Measurements from ENCODE around the gene ADAMTS2. TPM values are rescaled to one million over a fixed set of nuclear protein-coding genes. Genes with fewer than 3 reads are reported as not detected.

ADAMTS2 gene
- total and polyA plus RNA-seq, 2 of the 8 experiments (the other 6 are each of a cell fraction or from before 2014, with no cell fraction given) = 6.6 to 7.3 TPM

DNA sequence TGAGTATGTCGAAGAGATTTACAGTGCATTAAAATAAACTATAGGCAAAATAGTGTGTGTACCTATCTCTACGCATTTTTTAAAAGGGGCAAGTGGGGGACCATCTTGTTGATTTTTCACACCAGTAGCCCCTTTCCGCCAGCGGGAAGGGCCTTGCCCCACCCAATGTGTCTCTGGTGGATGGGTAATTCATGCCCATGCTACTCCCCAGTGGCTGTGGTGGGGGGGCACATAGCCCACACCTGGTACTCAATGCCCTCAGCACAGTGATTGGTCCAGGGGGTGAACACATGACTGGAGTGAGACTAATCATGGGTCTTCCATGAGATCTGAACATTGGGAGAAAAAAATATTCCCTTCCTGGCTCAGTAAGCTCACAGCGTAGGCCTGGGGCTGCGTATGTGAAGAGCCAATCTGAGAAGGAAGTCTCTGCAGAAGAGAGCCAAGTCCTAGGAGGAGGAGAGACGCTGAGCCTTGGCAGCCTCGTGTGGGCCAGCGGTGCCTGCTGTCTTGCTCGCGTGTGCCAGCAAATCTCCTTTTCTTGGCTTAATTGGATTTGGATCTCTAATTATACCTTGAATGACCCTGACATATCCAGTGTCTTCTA, 103.4 kb downstream of the ADAMTS2 start:
- no peak overlapping the region for H2BK12ac ChIP-seq (ENCODE audit: low read depth, low read length)
- no peak for DNase-seq (ENCODE audit: low read depth in 1 of 2, low spot score in 2 of 2)
- no peak overlapping the region for H3K14ac ChIP-seq (ENCODE audit: insufficient read length)
- no peaks in the 10 kb centered on the region; a peak in 1 of 8 replicates for H3K36me3 ChIP-seq (ENCODE audit: control insufficient read depth in 2 of 4, insufficient read depth in 4 of 4, low read length in 3 of 4)
- 96% methylated on average over 11 of the region's 11 CpGs; no CpG with 5 or more reads in 1 of the 2 experiments for WGBS, 2 experiments (ENCODE audit: extremely low coverage in 1 of 2, insufficient coverage in 1 of 2, insufficient read length in 1 of 2, insufficient replicate concordance in 2 of 2, low coverage in 1 of 2, low lambda C conversion rate in 2 of 2, missing lambda C conversion rate in 1 of 2)
- no peak overlapping the region for H3K4me3 ChIP-seq (ENCODE audit: extremely low read depth in 1 of 4, insufficient read depth in 2 of 4, low read depth in 3 of 4, low read length in 4 of 4)
- H2BK20ac ChIP-seq (ENCODE audit: low read length) = no peak overlapping the region
- H3K4me1 ChIP-seq (replicated peaks in 1 of 4; ENCODE audit: control insufficient read depth in 3 of 4, insufficient read depth in 4 of 4, low read length in 3 of 4) = peaks cover 0 to 7% (median 3%) of the 10 kb centered on the region in 4 experiments; a peak in 4 of 7 replicates
- H2AK5ac ChIP-seq (ENCODE audit: low read depth, low read length) = no peak overlapping the region
- H3K4me2 ChIP-seq (ENCODE audit: insufficient read depth in 1 of 2, low read depth in 2 of 2, low read length in 2 of 2) = no peak overlapping the region
- H3K23ac ChIP-seq (ENCODE audit: insufficient read length) = no peak overlapping the region
- no peak overlapping the region for H4K8ac ChIP-seq (ENCODE audit: extremely low read depth, insufficient read depth, low read length)
- no peak overlapping the region for H3K9ac ChIP-seq (replicated peaks in 1 of 4; ENCODE audit: extremely low read depth in 1 of 4, low read depth in 3 of 4, low read length in 3 of 4)
- TF ChIP-seq CHD1 (IDR thresholded peaks at IDR 0.05; ENCODE audit: low read depth, low read length) = no peak
- TF ChIP-seq SIX5 (IDR thresholded peaks at IDR 0.05; ENCODE audit: low read depth, low read length) = no peak
- TF ChIP-seq NANOG (IDR thresholded peaks at IDR 0.05; ENCODE audit: insufficient read depth, low read depth, low read length, poor library complexity, severe bottlenecking) = no peak
- H3K79me2 ChIP-seq (ENCODE audit: control insufficient read depth in 1 of 2, insufficient read depth in 2 of 2, low read length in 2 of 2) = no peaks in the 10 kb centered on the region
- H3K27me3 ChIP-seq (replicated peaks in 1 of 4; ENCODE audit: control insufficient read depth in 3 of 4, extremely low read depth in 1 of 4, insufficient read depth in 3 of 4, low read length in 3 of 4) = no peaks in the 10 kb centered on the region
- H3K27ac ChIP-seq (ENCODE audit: low read depth, low read length) = no peak overlapping the region
- no peak overlapping the region for H4K5ac ChIP-seq (ENCODE audit: insufficient read length, low read depth, low read length)
- H3K56ac ChIP-seq (replicated peaks; ENCODE audit: insufficient read length, low read depth, low read length) = no peak overlapping the region
- no peak overlapping the region for H2BK15ac ChIP-seq (ENCODE audit: low read length)
- H3K9me3 ChIP-seq (ENCODE audit: insufficient read depth in 2 of 2, low read depth in 1 of 2, low read length in 1 of 2) = peaks cover 4 to 8% of the 10 kb centered on the region in 2 experiments; a peak in 2 of 4 replicates
- H4K20me1 ChIP-seq (replicated peaks in 1 of 2; ENCODE audit: control insufficient read depth in 1 of 2, insufficient read depth in 2 of 2, low read length in 2 of 2) = no peaks in the 10 kb centered on the region
- no peak for FAIRE-seq
- peaks cover 4% of the 10 kb centered on the region; the same call in 1 of the 2 replicates for H3K23me2 ChIP-seq (ENCODE audit: low read depth, low read length)
- no peak overlapping the region for H2BK120ac ChIP-seq (replicated peaks; ENCODE audit: low read depth, low read length)
- H3K18ac ChIP-seq (ENCODE audit: extremely low read depth, low read length) = no peak overlapping the region
- no peaks in the 10 kb centered on the region for H3K79me1 ChIP-seq (ENCODE audit: low read depth, low read length)
- no peak overlapping the region for H2AFZ ChIP-seq (ENCODE audit: low read length)
- ChIA-PET CTCF (ENCODE audit: partially characterized antibody) (interaction anchor here (2.5 kb wide), 1 partner anchor 14 kb away, joined by 6 read pairs; no protein-coding TSS in a partner anchor), POLR2A (ENCODE audit: partially characterized antibody) (no interaction called here)
- no peak overlapping the region for H4K91ac ChIP-seq (replicated peaks; ENCODE audit: insufficient read length, low read length)
- no peak overlapping the region for H3K4ac ChIP-seq (replicated peaks; ENCODE audit: insufficient read length, low read depth, low read length)
- H2BK5ac ChIP-seq (ENCODE audit: low read depth, low read length) = no peak overlapping the region
